GM12878 (cell line): ENCODE results near the gene SMKR1. TPM values are rescaled to one million over a fixed set of nuclear protein-coding genes. Genes with fewer than 3 reads are reported as not detected.
A peak's percentile ranks its signal among the peaks of the same experiment; 100 is the strongest.
"Not testable (repeated sequence)": the region's sequence is repeated elsewhere in the genome, so short reads cannot be mapped to it uniquely, and the experiment has no call there.

Source experiments
- ATAC-seq: fragments of 200-7000 bp; cut with Tn5 transposase; 3 replicates; pipeline ENCODE4 v1.9.1; 2020; ENCODE audit warnings: mild to moderate bottlenecking, moderate library complexity
- BruUV-seq: library from RNA; stranded (reverse); fragments of 400-500 nt; replicated peaks from 2 replicates; lab custom pipeline; 2021; lab: Mats Ljungman, UMichigan
- CTCF ChIA-PET: fragments of 300-600 bp; sonication (Branson Sonifier 250); formaldehyde crosslinking; extraction: SDS; loops from one replicate; lab custom pipeline; 2021; ENCODE audit warnings: inconsistent platforms; lab: Yijun Ruan, JAX
- POLR2A ChIA-PET: fragments of 350-600 bp; formaldehyde crosslinking; extraction: SDS; loops from one replicate; lab custom pipeline; 2021; ENCODE audit warnings: inconsistent platforms; lab: Charles Lee
- RAD21 ChIA-PET: fragments of 300-600 bp; sonication (Branson Sonifier 250); formaldehyde crosslinking; loops from one replicate; lab custom pipeline; 2023; ENCODE audit warnings: antibody characterized with exemption; ENCODE audit not compliant: unreplicated experiment; lab: Charles Lee
- SMC1A ChIA-PET: fragments of 300-600 bp; sonication (Branson Sonifier 250); formaldehyde crosslinking; loops from one replicate; lab custom pipeline; 2023; ENCODE audit not compliant: unreplicated experiment, uncharacterized antibody; lab: Charles Lee
- DNase-seq: peaks from one replicate; pipeline ENCODE4 v3.0.0-alpha.2; 2011; ENCODE audit warnings: low read depth, low spot score
- FAIRE-seq: peaks from 3 replicates; lab custom pipeline; 2011; peaks lifted over from hg19 to GRCh38; lab: Jason Lieb, UNC
- H2AFZ ChIP-seq: 2 replicates; pipeline ENCODE4 v1.6.0; 2011; ENCODE audit warnings: low read depth, low read length, control low read depth; ENCODE audit not compliant: control insufficient read depth
- H3K27ac ChIP-seq: 2 replicates; pipeline ENCODE4 v1.5.1; 2011; ENCODE audit warnings: control low read depth; ENCODE audit not compliant: control insufficient read depth, insufficient read depth
- H3K27me3 ChIP-seq, 2 experiments: replicated peaks in 1 of 2; 2 replicates each; pipeline versions ENCODE4 v1.6.0 to v1.6.1; 2011; ENCODE audit warnings: low read length in 1 of 2; ENCODE audit not compliant: control insufficient read depth in 2 of 2, insufficient read depth in 2 of 2
- H3K36me3 ChIP-seq, 2 experiments: 2 replicates each; pipeline ENCODE4 v1.5.1; 2011; ENCODE audit warnings: low read length in 1 of 2; ENCODE audit not compliant: control insufficient read depth in 2 of 2, insufficient read depth in 2 of 2
- H3K4me1 ChIP-seq: 2 replicates; pipeline ENCODE4 v1.6.1; 2011; ENCODE audit warnings: mild to moderate bottlenecking, low read length, moderate library complexity, mixed read lengths; ENCODE audit not compliant: control insufficient read depth, insufficient read depth
- H3K4me2 ChIP-seq: 2 replicates; pipeline ENCODE4 v1.6.0; 2011; ENCODE audit warnings: control low read depth; ENCODE audit not compliant: control insufficient read depth, insufficient read depth
- H3K4me3 ChIP-seq: fragments of 200-600 bp; sonication (generic); 2 replicates; pipeline ENCODE4 v1.5.1; 2016
- H3K79me2 ChIP-seq: 2 replicates; pipeline ENCODE4 v1.6.0; 2011; ENCODE audit warnings: low read length; ENCODE audit not compliant: control insufficient read depth, insufficient read depth
- H3K9ac ChIP-seq: 2 replicates; pipeline ENCODE4 v1.8.0; 2011; ENCODE audit warnings: low read length, control low read depth, mixed read lengths; ENCODE audit not compliant: control insufficient read depth, insufficient read depth
- H3K9me3 ChIP-seq: replicated peaks from 3 replicates; pipeline ENCODE4 v1.5.1; 2011; ENCODE audit warnings: mild to moderate bottlenecking, low read length; ENCODE audit not compliant: control insufficient read depth, insufficient read depth
- H4K20me1 ChIP-seq: 2 replicates; pipeline ENCODE4 v1.6.0; 2011; ENCODE audit not compliant: control insufficient read depth, insufficient read depth
- BCL3 ChIP-seq: IDR thresholded peaks from 2 replicates; pipeline ENCODE4 v1.6.1; 2011; ENCODE audit warnings: borderline replicate concordance, low read depth, mild to moderate bottlenecking, moderate library complexity, low read length; ENCODE audit not compliant: insufficient read depth, poor library complexity, severe bottlenecking
- CHD4 ChIP-seq: fragments of 200-600 bp; sonication (generic); IDR thresholded peaks from 2 replicates; pipeline ENCODE4 v1.6.1; 2016; ENCODE audit warnings: mild to moderate bottlenecking
- YBX1 ChIP-seq: fragments of 450-650 bp; IDR thresholded peaks from 2 replicates; pipeline ENCODE4 v1.6.1; 2016; ENCODE audit warnings: antibody characterized with exemption
- ZNF592 ChIP-seq: fragments of 450-650 bp; IDR thresholded peaks from 2 replicates; pipeline ENCODE4 v1.6.1; 2017; ENCODE audit warnings: mild to moderate bottlenecking, moderate library complexity
- WGBS: methylation state at CpG from one replicate; pipeline ENCODE4 v1.1.6; 2016; ENCODE audit warnings: low lambda C conversion rate; ENCODE audit not compliant: insufficient replicate concordance, insufficient coverage; ENCODE audit errors: missing lambda C conversion rate; 5-methylcytosine and 5-hydroxymethylcytosine counted together
- in situ Hi-C: fragments of 300-500 bp; cut with MboI; formaldehyde crosslinking; loops from 9 replicates; pipeline ENCODE4 v1.14.3; 2018; ENCODE audit warnings: mixed read lengths
- intact Hi-C: fragments of 100-400 bp; cut with micrococcal nuclease; formaldehyde crosslinking; loops from one replicate; pipeline ENCODE4 v1.14.2; 2022; ENCODE audit not compliant: unreplicated experiment
- polyA plus RNA-seq, 11 experiments: library from polyadenylated mRNA; depleted of rRNA in 4 of 11; unstranded in 6 of 11; stranded (reverse) in 5 of 11; fragments of >200 nt; fragmentation: Nextera tagmentation in 4 of 11; fragmentation: Illumina TruSeq in 1 of 11; extraction: Ambion mirVana in 4 of 11; extraction: Trizol in 1 of 11; gene quantifications; 1 replicate in 1 of 11; 2 replicates in 10 of 11; pipeline versions ENCODE4 v1.2.1 to v1.2.3, GENCODE V29; 2011 to 2016; ENCODE audit warnings: inconsistent platforms in 2 of 11, missing spikeins in 2 of 11, low read depth in 1 of 11
- total RNA-seq, 4 experiments: library from RNA; depleted of rRNA in 3 of 4; stranded (reverse); fragments of >200 nt in 3 of 4; fragmentation: Illumina TruSeq in 1 of 4; extraction: Trizol in 1 of 4; gene quantifications; 2 replicates each; pipeline versions ENCODE4 v1.2.1 to v1.2.3, GENCODE V29; 2013 to 2021

SMKR1 gene
- total and polyA plus RNA-seq, 10 of the 15 experiments (the other 5 are each of a cell fraction or from before 2014, with no cell fraction given): 0.37 to 2.6 (median 0.83) TPM

DNA sequence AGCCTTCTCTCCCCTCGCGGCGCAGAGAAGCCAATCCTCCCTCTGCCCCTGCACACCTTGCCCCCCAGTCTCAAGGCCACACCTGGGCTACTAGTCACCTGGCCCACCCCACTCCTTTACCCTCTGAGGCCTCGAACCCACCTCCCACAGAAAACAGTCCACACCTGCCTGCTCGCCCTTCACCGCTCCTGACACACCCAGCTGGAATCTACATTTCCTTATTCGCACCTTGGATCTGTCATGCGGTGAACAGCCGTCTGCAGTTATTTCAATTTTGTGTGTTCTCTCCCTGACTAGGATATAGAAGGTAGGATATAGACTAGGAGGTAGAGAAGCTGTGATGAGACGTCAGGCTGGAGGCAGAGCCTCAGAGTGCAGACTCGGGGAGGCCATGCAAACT, 29.4 kb downstream of the SMKR1 start (continued):
- TF ChIP-seq ZNF592 (no peak), CHD4 (no peak)
- TF ChIP-seq, all 136 proteins: peak for 0

DNA sequence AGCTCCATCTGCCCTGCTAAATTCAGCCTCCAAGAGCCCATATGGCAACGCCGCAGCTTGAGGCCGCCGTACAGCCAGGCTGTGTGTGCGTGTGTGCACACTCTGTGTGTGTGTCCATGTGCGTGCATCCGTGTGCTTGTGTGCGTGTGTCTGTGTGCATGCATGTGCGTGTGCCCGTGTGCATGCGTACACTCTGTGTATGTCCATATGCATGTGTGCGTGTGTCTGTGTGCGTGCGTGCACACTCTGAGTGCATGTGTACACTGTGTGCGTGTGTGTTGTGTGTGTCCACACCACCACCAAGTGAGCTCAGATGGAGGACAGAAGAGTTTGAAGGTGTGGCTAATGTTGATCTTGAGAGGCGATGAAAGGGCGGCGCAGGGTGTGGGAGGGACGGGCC, 30.0 kb downstream of the SMKR1 start:
- H3K79me2 ChIP-seq: no peaks in the 10 kb centered on the region
- ChIA-PET RAD21 (interaction anchor here (1.1 kb wide), 1 partner anchor 164 kb away, joined by 4 read pairs; no protein-coding TSS in a partner anchor), POLR2A (no interaction called here), CTCF (no interaction called here), SMC1A (no interaction called here)
- no TSS peak for BruUV-seq
- intact Hi-C loops: no loop called here
- no peaks in the 10 kb centered on the region for H4K20me1 ChIP-seq
- no peak overlapping the region for H3K9ac ChIP-seq
- H2AFZ ChIP-seq: no peak overlapping the region
- TF ChIP-seq YBX1 (no peak), BCL3 (peak; percentile 93)
- H3K27ac ChIP-seq: no peak overlapping the region
- DNase-seq (no peak), ATAC-seq (no peak), FAIRE-seq (no peak)
- H3K9me3 ChIP-seq: no peaks in the 10 kb centered on the region
- no peaks in the 10 kb centered on the region for H3K27me3 ChIP-seq
- 75% methylated on average over 19 of the region's 19 CpGs for WGBS
- in situ Hi-C loops: no loop called here
- H3K4me1 ChIP-seq: no peaks in the 10 kb centered on the region
- H3K4me3 ChIP-seq: no peak overlapping the region
- H3K4me2 ChIP-seq: no peak overlapping the region
- H3K36me3 ChIP-seq: no peaks in the 10 kb centered on the region

DNA sequence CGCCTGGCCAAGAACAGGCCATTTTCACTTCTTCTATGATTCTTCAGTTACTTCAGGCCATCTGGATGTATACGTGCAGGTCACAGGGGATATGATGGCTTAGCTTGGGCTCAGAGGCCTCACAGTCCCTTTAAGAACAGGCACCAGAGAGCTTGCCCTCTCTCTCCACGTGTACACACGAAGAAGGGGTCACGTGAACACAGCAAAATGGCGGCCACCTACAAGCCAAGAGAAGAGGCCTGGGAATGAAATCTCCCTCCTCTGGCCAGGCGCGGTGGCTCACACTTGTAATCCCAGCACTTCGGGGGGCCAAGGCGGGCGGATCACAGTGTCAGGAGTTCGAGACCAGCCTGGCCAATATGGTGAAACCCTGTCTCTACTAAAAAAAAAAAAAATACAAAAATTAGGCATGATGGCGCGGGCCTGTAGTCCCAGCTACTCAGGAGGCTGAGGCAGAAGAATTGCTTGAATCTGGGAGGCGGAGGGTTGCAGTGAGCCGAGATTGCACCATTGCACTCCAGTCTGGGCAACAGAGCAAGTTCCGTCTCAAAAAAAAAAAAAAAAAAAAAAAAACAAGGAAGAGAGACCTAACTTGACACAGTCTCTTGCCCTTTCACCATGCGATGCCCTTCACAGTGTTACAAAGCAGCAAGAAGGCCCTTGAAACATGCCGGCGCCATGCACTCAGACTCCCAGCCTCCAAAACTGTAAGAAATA, 32.4 kb downstream of the SMKR1 start:
- H3K4me3 ChIP-seq, DNase-seq, H2AFZ ChIP-seq, H3K79me2 ChIP-seq, POLR2A ChIA-PET, intact Hi-C loops, BruUV-seq, H3K36me3 ChIP-seq, H3K4me1 ChIP-seq, H3K9ac ChIP-seq, H3K27ac ChIP-seq, FAIRE-seq, ATAC-seq, in situ Hi-C loops, H3K27me3 ChIP-seq, H4K20me1 ChIP-seq, H3K9me3 ChIP-seq, H3K4me2 ChIP-seq: not testable (repeated sequence)
- WGBS: 74% methylated on average over 17 of the region's 20 CpGs
- ChIA-PET SMC1A (interaction anchor here (1.0 kb wide), 1 partner anchor 24 kb away, joined by 3 read pairs; no protein-coding TSS in a partner anchor), CTCF (interaction anchor here (1.3 kb wide), 1 partner anchor 10 kb away, joined by 3 read pairs; no protein-coding TSS in a partner anchor), RAD21 (interaction anchor here (1.1 kb wide), 1 partner anchor 9 kb away, joined by 3 read pairs; no protein-coding TSS in a partner anchor)
